Vagina (tissue), 2 donors: Measurements from ENCODE around the gene MEIS1. TPM values are rescaled to one million over a fixed set of nuclear protein-coding genes. Genes with fewer than 3 reads are reported as not detected.

Experiments
- DNase-seq, 2 donors: peaks; one replicate each; pipeline ENCODE4 v3.0.0-alpha.2; 2017; ENCODE audit errors: extremely low spot score in 2 of 2
- H3K27ac ChIP-seq: fragments of 200-600 bp; sonication (generic); one replicate; pipeline ENCODE4 v1.5.1; 2019
- H3K27me3 ChIP-seq: fragments of 200-600 bp; sonication (generic); one replicate; pipeline ENCODE4 v1.5.1; 2019
- H3K36me3 ChIP-seq, 2 donors: fragments of 200-600 bp; sonication (generic); one replicate each; pipeline ENCODE4 v1.5.1; 2017 to 2019
- H3K4me1 ChIP-seq: fragments of 200-600 bp; sonication (generic); one replicate; pipeline ENCODE4 v1.5.1; 2019
- H3K4me3 ChIP-seq, 2 donors: fragments of 200-600 bp; sonication (generic); 1 replicate in 1 of 2; 2 replicates in 1 of 2; pipeline ENCODE4 v1.5.1; 2016 to 2019
- H3K9me3 ChIP-seq: fragments of 200-600 bp; sonication (generic); one replicate; pipeline ENCODE4 v1.5.1; 2019
- CTCF ChIP-seq, 3 experiments: fragments of 450-650 bp in 2 of 3; fragments of 200-600 bp in 1 of 3; sonication (generic) in 1 of 3; IDR thresholded peaks; one replicate each; pipeline ENCODE4 v1.5.1; 2017 to 2019; ENCODE audit warnings: antibody characterized with exemption in 3 of 3, mild to moderate bottlenecking in 2 of 3, moderate library complexity in 2 of 3
- POLR2A ChIP-seq, 2 donors: fragments of 450-650 bp; IDR thresholded peaks; one replicate each; pipeline ENCODE4 v1.6.1; 2017; ENCODE audit warnings: antibody characterized with exemption in 2 of 2, mild to moderate bottlenecking in 2 of 2, moderate library complexity in 2 of 2
- POLR2AphosphoS5 ChIP-seq, 2 donors: sonication (generic); formaldehyde crosslinking; IDR thresholded peaks; one replicate each; pipeline ENCODE4 v1.9.0; 2017; ENCODE audit warnings: antibody characterized with exemption in 2 of 2, mild to moderate bottlenecking in 2 of 2, low read depth in 1 of 2; ENCODE audit not compliant: insufficient read depth in 1 of 2
- intact Hi-C: fragments of 100-400 bp; cut with DNase I; formaldehyde crosslinking; loops from one replicate; pipeline ENCODE4 v1.15.1; 2023
- total RNA-seq: library from RNA; depleted of rRNA; stranded (reverse); fragments of >200 nt; gene quantifications from one replicate; pipeline ENCODE4 v1.2.3, GENCODE V29; 2016

The MEIS1 gene
- total RNA-seq, 1 donor from 2014 or later, result 80.5 TPM

- no peak for DNase-seq
- Histone ChIP-seq H3K27me3 (no peaks in the 10 kb centered on the region), H3K4me3 (peak overlapping the region; percentile 63 to 77), H3K4me1 (peaks cover 23% of the 10 kb centered on the region), H3K27ac (peak overlapping the region; percentile 98), H3K36me3 (peaks cover 0 to 10% of the 10 kb centered on the region in 2 donors), H3K9me3 (no peaks in the 10 kb centered on the region)
- no peak for TF ChIP-seq POLR2AphosphoS5 (IDR thresholded peaks at IDR 0.05; ENCODE audit: insufficient read depth in 1 of 2, low read depth in 1 of 2)
- TF ChIP-seq POLR2A (IDR thresholded peaks at IDR 0.05), result no peak
- no peak for TF ChIP-seq CTCF (IDR thresholded peaks at IDR 0.05)
- intact Hi-C loops, result no loop called here
Observed at GRCh38 chr2:66442516-66443185, 7.7 kb downstream of the MEIS1 start.

GRCh38 chr2:66443186-66443978 lies 8.5 kb downstream of the MEIS1 start:
- no peak for DNase-seq
- H3K9me3 ChIP-seq, result no peaks in the 10 kb centered on the region
- intact Hi-C loops, result no loop called here
- peak overlapping the region; percentile 63 to 77 for H3K4me3 ChIP-seq
- H3K36me3 ChIP-seq, result peaks cover 0 to 10% of the 10 kb centered on the region in 2 donors
- peak overlapping the region; percentile 98 for H3K27ac ChIP-seq
- no peak for TF ChIP-seq CTCF (IDR thresholded peaks at IDR 0.05)
- peak in 1 of 2 donors; percentile 2 for TF ChIP-seq POLR2AphosphoS5 (IDR thresholded peaks at IDR 0.05; ENCODE audit: insufficient read depth in 1 of 2, low read depth in 1 of 2)
- TF ChIP-seq POLR2A (IDR thresholded peaks at IDR 0.05), result no peak
- H3K27me3 ChIP-seq, result no peaks in the 10 kb centered on the region
- H3K4me1 ChIP-seq, result peaks cover 27% of the 10 kb centered on the region

- Histone ChIP-seq H3K4me1 (peaks cover 34% of the 10 kb centered on the region), H3K36me3 (peaks cover 0 to 10% of the 10 kb centered on the region in 2 donors), H3K27me3 (no peaks in the 10 kb centered on the region), H3K27ac (peak overlapping the region; percentile 98), H3K9me3 (no peaks in the 10 kb centered on the region), H3K4me3 (peak overlapping the region; percentile 63 to 77)
- DNase-seq, result no peak
- TF ChIP-seq POLR2AphosphoS5 (IDR thresholded peaks at IDR 0.05; ENCODE audit: insufficient read depth in 1 of 2, low read depth in 1 of 2) (peak; percentile 8 to 11), CTCF (IDR thresholded peaks at IDR 0.05) (no peak), POLR2A (IDR thresholded peaks at IDR 0.05) (no peak)
- intact Hi-C loops, result no loop called here
Observed at GRCh38 chr2:66443979-66444861, 9.3 kb downstream of the MEIS1 start.

GRCh38 chr2:66445076-66445924 lies 10.4 kb downstream of the MEIS1 start:
- Histone ChIP-seq H3K36me3 (peaks cover 0 to 4% of the 10 kb centered on the region in 2 donors), H3K27ac (peak overlapping the region; percentile 98), H3K27me3 (no peaks in the 10 kb centered on the region), H3K4me3 (peak overlapping the region; percentile 63 to 77), H3K9me3 (no peaks in the 10 kb centered on the region), H3K4me1 (peaks cover 41% of the 10 kb centered on the region)
- intact Hi-C loops, result no loop called here
- no peak for DNase-seq
- TF ChIP-seq POLR2A (IDR thresholded peaks at IDR 0.05) (no peak), POLR2AphosphoS5 (IDR thresholded peaks at IDR 0.05; ENCODE audit: insufficient read depth in 1 of 2, low read depth in 1 of 2) (peak in 1 of 2 donors; percentile 55), CTCF (IDR thresholded peaks at IDR 0.05) (no peak)
